Measurements from ENCODE around the gene PNCK. TPM values are rescaled to one million over a fixed set of nuclear protein-coding genes. Genes with fewer than 3 reads are reported as not detected.

The PNCK gene
- total and polyA plus RNA-seq, 2 donors (not counting 1 experiment from before 2014, with no cell fraction given) = 0.33 TPM; not detected in 1

- H3K4me3 ChIP-seq (replicated peaks in 1 of 4; ENCODE audit: control extremely low read depth in 1 of 4, insufficient read depth in 1 of 4, low read depth in 3 of 4, low read length in 4 of 4) = no peak overlapping the region
- no peaks in the 10 kb centered on the region for H4K20me1 ChIP-seq (ENCODE audit: control insufficient read depth, extremely low read depth, insufficient read depth, low read length)
- no peak overlapping the region for H3K4me2 ChIP-seq (ENCODE audit: extremely low read depth, insufficient read depth, low read length)
- peaks cover 2% of the 10 kb centered on the region for H3K27me3 ChIP-seq (ENCODE audit: control insufficient read depth, insufficient read depth, low read length)
- H3K9ac ChIP-seq (ENCODE audit: insufficient read depth, low read length) = no peak overlapping the region
- DNase-seq (ENCODE audit: low read depth in 2 of 2) = no peak
- no peaks in the 10 kb centered on the region for H3K4me1 ChIP-seq (ENCODE audit: control insufficient read depth, extremely low read depth, insufficient read depth, low read length)
- H3K79me2 ChIP-seq (ENCODE audit: control insufficient read depth, insufficient read depth, low read length) = no peaks in the 10 kb centered on the region
- H2AFZ ChIP-seq (ENCODE audit: low read length) = no peak overlapping the region
- TF ChIP-seq CTCF (conservative IDR thresholded peaks at IDR 0.05 in 1 of 2, IDR thresholded peaks at IDR 0.05 in 1 of 2; ENCODE audit: low read depth in 1 of 2, low read length in 2 of 2) = no peak
- no peak for TF ChIP-seq EZH2 (IDR thresholded peaks at IDR 0.05; ENCODE audit: low read length, missing control alignments)
- H3K9me3 ChIP-seq (ENCODE audit: control insufficient read depth, insufficient read depth, low read depth, low read length) = no peaks in the 10 kb centered on the region
- H3K27ac ChIP-seq (ENCODE audit: insufficient read depth, low read length) = no peak overlapping the region
- H3K36me3 ChIP-seq (ENCODE audit: control insufficient read depth, insufficient read depth, low read length) = no peaks in the 10 kb centered on the region
Observed at GRCh38 chrX:153631346-153631745, 42.3 kb downstream of the PNCK start.

- Histone ChIP-seq H3K4me1 (ENCODE audit: control insufficient read depth, extremely low read depth, insufficient read depth, low read length) (no peaks in the 10 kb centered on the region), H3K4me3 (replicated peaks in 1 of 4; ENCODE audit: control extremely low read depth in 1 of 4, insufficient read depth in 1 of 4, low read depth in 3 of 4, low read length in 4 of 4) (no peak overlapping the region), H4K20me1 (ENCODE audit: control insufficient read depth, extremely low read depth, insufficient read depth, low read length) (no peaks in the 10 kb centered on the region), H3K27me3 (ENCODE audit: control insufficient read depth, insufficient read depth, low read length) (no peaks in the 10 kb centered on the region), H3K9me3 (ENCODE audit: control insufficient read depth, insufficient read depth, low read depth, low read length) (no peaks in the 10 kb centered on the region), H3K27ac (ENCODE audit: insufficient read depth, low read length) (no peak overlapping the region), H3K79me2 (ENCODE audit: control insufficient read depth, insufficient read depth, low read length) (no peaks in the 10 kb centered on the region), H3K36me3 (ENCODE audit: control insufficient read depth, insufficient read depth, low read length) (no peaks in the 10 kb centered on the region), H3K4me2 (ENCODE audit: extremely low read depth, insufficient read depth, low read length) (no peak overlapping the region), H2AFZ (ENCODE audit: low read length) (no peak overlapping the region), H3K9ac (ENCODE audit: insufficient read depth, low read length) (no peak overlapping the region)
- no peak for DNase-seq (ENCODE audit: low read depth in 2 of 2)
- no peak for TF ChIP-seq CTCF (conservative IDR thresholded peaks at IDR 0.05 in 1 of 2, IDR thresholded peaks at IDR 0.05 in 1 of 2; ENCODE audit: low read depth in 1 of 2, low read length in 2 of 2)
- TF ChIP-seq EZH2 (IDR thresholded peaks at IDR 0.05; ENCODE audit: low read length, missing control alignments) = no peak
Observed at GRCh38 chrX:153628665-153629064, 44.9 kb downstream of the PNCK start.

DNA sequence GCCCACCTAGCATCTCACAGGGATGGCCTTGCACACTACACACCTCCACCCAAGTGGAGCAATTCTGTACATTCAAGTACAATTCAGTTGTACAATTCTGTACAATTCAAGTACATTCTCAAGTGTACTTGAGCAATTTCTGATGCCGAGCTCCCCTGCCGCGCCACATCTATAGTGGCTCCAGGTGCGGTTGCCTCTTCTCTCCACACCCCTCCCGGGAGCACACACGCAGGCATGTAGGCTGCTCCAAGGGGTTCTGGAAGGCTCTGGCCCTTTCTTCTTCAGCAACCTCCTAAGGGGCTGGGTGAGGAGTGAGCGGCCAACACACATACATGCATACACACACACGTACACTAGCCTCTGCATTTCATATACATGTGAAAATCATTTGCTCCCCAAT, 45.5 kb downstream of the PNCK start:
- Histone ChIP-seq H3K9me3 (ENCODE audit: control insufficient read depth, insufficient read depth, low read depth, low read length) (no peaks in the 10 kb centered on the region), H3K4me1 (ENCODE audit: control insufficient read depth, extremely low read depth, insufficient read depth, low read length) (no peaks in the 10 kb centered on the region), H4K20me1 (ENCODE audit: control insufficient read depth, extremely low read depth, insufficient read depth, low read length) (no peaks in the 10 kb centered on the region), H3K9ac (ENCODE audit: insufficient read depth, low read length) (no peak overlapping the region), H3K4me2 (ENCODE audit: extremely low read depth, insufficient read depth, low read length) (no peak overlapping the region), H3K36me3 (ENCODE audit: control insufficient read depth, insufficient read depth, low read length) (no peaks in the 10 kb centered on the region), H3K4me3 (replicated peaks in 1 of 4; ENCODE audit: control extremely low read depth in 1 of 4, insufficient read depth in 1 of 4, low read depth in 3 of 4, low read length in 4 of 4) (no peak overlapping the region), H2AFZ (ENCODE audit: low read length) (no peak overlapping the region), H3K27me3 (ENCODE audit: control insufficient read depth, insufficient read depth, low read length) (no peaks in the 10 kb centered on the region), H3K79me2 (ENCODE audit: control insufficient read depth, insufficient read depth, low read length) (no peaks in the 10 kb centered on the region), H3K27ac (ENCODE audit: insufficient read depth, low read length) (no peak overlapping the region)
- TF ChIP-seq EZH2 (IDR thresholded peaks at IDR 0.05; ENCODE audit: low read length, missing control alignments) = no peak
- TF ChIP-seq CTCF (conservative IDR thresholded peaks at IDR 0.05 in 1 of 2, IDR thresholded peaks at IDR 0.05 in 1 of 2; ENCODE audit: low read depth in 1 of 2, low read length in 2 of 2) = no peak
- DNase-seq (ENCODE audit: low read depth in 2 of 2) = no peak
